ENCODE results near the gene CALCR.
"Not testable (repeated sequence)": the region's sequence is repeated elsewhere in the genome, so short reads cannot be mapped to it uniquely, and the experiment has no call there.

- TF ChIP-seq CTCF (IDR thresholded peaks at IDR 0.05; ENCODE audit: low read length); EZH2 (IDR thresholded peaks at IDR 0.05; ENCODE audit: borderline replicate concordance, low read length): not testable (repeated sequence)
Observed at GRCh38 chr7:93585694-93586478, 11.4 kb upstream of the CALCR start.

All from OCI-LY1 (cell line).